Activated T-helper 17 cell treated with anti-CD3 and anti-CD28 coated beads, Interleukin-2, amount 50 U/mL, for 72 hours (primary cell): ENCODE results near the gene HEXD. TPM values are rescaled to one million over a fixed set of nuclear protein-coding genes. Genes with fewer than 3 reads are reported as not detected.

Experiments used
- ATAC-seq: fragments of 150-1000 bp; cut with Tn5 transposase; replicated peaks from 2 replicates; pipeline ENCODE4 v1.10.0; 2021; ENCODE audit warnings: mild to moderate bottlenecking, moderate library complexity
- H3K27ac Mint-ChIP-seq: one replicate; pipeline ENCODE4 v1.8.0; 2022; ENCODE audit warnings: mixed read lengths
- H3K27me3 Mint-ChIP-seq: one replicate; pipeline ENCODE4 v1.8.0; 2022; ENCODE audit warnings: mixed read lengths
- H3K36me3 Mint-ChIP-seq: one replicate; pipeline ENCODE4 v1.8.0; 2022; ENCODE audit warnings: low read depth, mild to moderate bottlenecking, mixed read lengths
- H3K4me1 Mint-ChIP-seq: one replicate; pipeline ENCODE4 v1.8.0; 2022; ENCODE audit warnings: mixed read lengths
- H3K4me3 Mint-ChIP-seq: one replicate; pipeline ENCODE4 v1.8.0; 2022; ENCODE audit warnings: mild to moderate bottlenecking, mixed read lengths
- H3K9me3 Mint-ChIP-seq: one replicate; pipeline ENCODE4 v1.8.0; 2022; ENCODE audit warnings: mixed read lengths
- total RNA-seq, 2 donors: library from RNA; stranded (reverse); gene quantifications; one replicate each; pipeline ENCODE4 v1.2.3, GENCODE V29; 2022

Gene HEXD
- total RNA-seq, 2 donors from 2014 or later = 25.1 to 31.9 TPM

GRCh38 chr17:82435601-82436583 lies 17.7 kb downstream of the HEXD start:
- Mint-ChIP-seq H3K36me3 (no peaks in the 10 kb centered on the region), H3K27me3 (no peaks in the 10 kb centered on the region), H3K9me3 (no peaks in the 10 kb centered on the region), H3K4me3 (no peak overlapping the region), H3K4me1 (peaks cover 4% of the 10 kb centered on the region), H3K27ac (no peak overlapping the region)
- no peak for ATAC-seq

- H3K36me3 Mint-ChIP-seq = no peaks in the 10 kb centered on the region
- no peak overlapping the region for H3K4me3 Mint-ChIP-seq
- no peak overlapping the region for H3K27ac Mint-ChIP-seq
- H3K9me3 Mint-ChIP-seq = no peaks in the 10 kb centered on the region
- no peak for ATAC-seq
- H3K27me3 Mint-ChIP-seq = no peaks in the 10 kb centered on the region
- peaks cover 4% of the 10 kb centered on the region for H3K4me1 Mint-ChIP-seq
Observed at GRCh38 chr17:82436601-82437324, 18.6 kb downstream of the HEXD start.

GRCh38 chr17:82437325-82437668 lies 19.1 kb downstream of the HEXD start:
- no peaks in the 10 kb centered on the region for H3K27me3 Mint-ChIP-seq
- H3K27ac Mint-ChIP-seq = no peak overlapping the region
- peaks cover 3% of the 10 kb centered on the region for H3K36me3 Mint-ChIP-seq
- peaks cover 4% of the 10 kb centered on the region for H3K4me1 Mint-ChIP-seq
- H3K4me3 Mint-ChIP-seq = no peak overlapping the region
- H3K9me3 Mint-ChIP-seq = no peaks in the 10 kb centered on the region
- ATAC-seq = no peak

GRCh38 chr17:82438401-82439193 lies 20.4 kb downstream of the HEXD start:
- H3K27ac Mint-ChIP-seq = no peak overlapping the region
- H3K36me3 Mint-ChIP-seq = peaks cover 15% of the 10 kb centered on the region
- ATAC-seq = no peak
- no peaks in the 10 kb centered on the region for H3K9me3 Mint-ChIP-seq
- no peak overlapping the region for H3K4me3 Mint-ChIP-seq
- no peaks in the 10 kb centered on the region for H3K27me3 Mint-ChIP-seq
- peaks cover 4% of the 10 kb centered on the region for H3K4me1 Mint-ChIP-seq

- Mint-ChIP-seq H3K27ac (no peak overlapping the region), H3K36me3 (peaks cover 15% of the 10 kb centered on the region), H3K9me3 (no peaks in the 10 kb centered on the region), H3K4me3 (no peak overlapping the region), H3K4me1 (no peaks in the 10 kb centered on the region), H3K27me3 (no peaks in the 10 kb centered on the region)
- no peak for ATAC-seq
Observed at GRCh38 chr17:82439194-82439828, 21.2 kb downstream of the HEXD start.

GRCh38 chr17:82439829-82440365 lies 21.8 kb downstream of the HEXD start:
- no peak overlapping the region for H3K4me3 Mint-ChIP-seq
- no peaks in the 10 kb centered on the region for H3K4me1 Mint-ChIP-seq
- peaks cover 15% of the 10 kb centered on the region for H3K36me3 Mint-ChIP-seq
- no peaks in the 10 kb centered on the region for H3K9me3 Mint-ChIP-seq
- ATAC-seq = no peak
- H3K27ac Mint-ChIP-seq = no peak overlapping the region
- H3K27me3 Mint-ChIP-seq = no peaks in the 10 kb centered on the region

GRCh38 chr17:82440469-82440981 lies 22.4 kb downstream of the HEXD start:
- Mint-ChIP-seq H3K4me1 (no peaks in the 10 kb centered on the region), H3K4me3 (no peak overlapping the region), H3K9me3 (no peaks in the 10 kb centered on the region), H3K27ac (peak overlapping the region; percentile 36), H3K27me3 (no peaks in the 10 kb centered on the region), H3K36me3 (peaks cover 15% of the 10 kb centered on the region)
- ATAC-seq = no peak

GRCh38 chr17:82440991-82441627 lies 23.0 kb downstream of the HEXD start:
- Mint-ChIP-seq H3K36me3 (peaks cover 19% of the 10 kb centered on the region), H3K27ac (no peak overlapping the region), H3K4me3 (no peak overlapping the region), H3K4me1 (no peaks in the 10 kb centered on the region), H3K9me3 (no peaks in the 10 kb centered on the region), H3K27me3 (no peaks in the 10 kb centered on the region)
- ATAC-seq = no peak

GRCh38 chr17:82441691-82442487 lies 23.7 kb downstream of the HEXD start:
- H3K27ac Mint-ChIP-seq = no peak overlapping the region
- no peaks in the 10 kb centered on the region for H3K27me3 Mint-ChIP-seq
- ATAC-seq = peak; percentile 9
- H3K4me3 Mint-ChIP-seq = no peak overlapping the region
- peaks cover 27% of the 10 kb centered on the region for H3K36me3 Mint-ChIP-seq
- H3K9me3 Mint-ChIP-seq = no peaks in the 10 kb centered on the region
- no peaks in the 10 kb centered on the region for H3K4me1 Mint-ChIP-seq

GRCh38 chr17:82442643-82443464 lies 24.7 kb downstream of the HEXD start:
- no peaks in the 10 kb centered on the region for H3K27me3 Mint-ChIP-seq
- no peak overlapping the region for H3K4me3 Mint-ChIP-seq
- no peaks in the 10 kb centered on the region for H3K4me1 Mint-ChIP-seq
- ATAC-seq = no peak
- no peaks in the 10 kb centered on the region for H3K9me3 Mint-ChIP-seq
- peaks cover 37% of the 10 kb centered on the region for H3K36me3 Mint-ChIP-seq
- H3K27ac Mint-ChIP-seq = no peak overlapping the region

GRCh38 chr17:82443465-82444283 lies 25.5 kb downstream of the HEXD start:
- H3K9me3 Mint-ChIP-seq = no peaks in the 10 kb centered on the region
- no peak overlapping the region for H3K4me3 Mint-ChIP-seq
- H3K4me1 Mint-ChIP-seq = no peaks in the 10 kb centered on the region
- no peak overlapping the region for H3K27ac Mint-ChIP-seq
- H3K27me3 Mint-ChIP-seq = no peaks in the 10 kb centered on the region
- ATAC-seq = no peak
- H3K36me3 Mint-ChIP-seq = peaks cover 39% of the 10 kb centered on the region
